SK-N-SH (cell line): ENCODE measurements around the gene CELSR1. TPM values are rescaled to one million over a fixed set of nuclear protein-coding genes. Genes with fewer than 3 reads are reported as not detected.

ENCODE experiments used
- CTCF ChIA-PET: fragments of 300-600, 350-600 bp; formaldehyde crosslinking; extraction: SDS; loops from one replicate; lab custom pipeline; 2021; lab: Yijun Ruan, JAX
- POLR2A ChIA-PET: fragments of 350-600 bp; sonication (Branson Sonifier 250); formaldehyde crosslinking; extraction: SDS; loops from one replicate; lab custom pipeline; 2020; ENCODE audit warnings: antibody characterized with exemption, inconsistent platforms; lab: Yijun Ruan, JAX
- DNase-seq: peaks from one replicate; pipeline ENCODE4 v3.0.0; 2012
- H2AFZ ChIP-seq: fragments of 200-600 bp; sonication (generic); 2 replicates; pipeline ENCODE4 v1.8.1; 2016; ENCODE audit warnings: antibody characterized with exemption, mild to moderate bottlenecking, low read depth
- H3F3A ChIP-seq: fragments of 200-600 bp; sonication (generic); replicated peaks from 2 replicates; pipeline ENCODE3; 2016; ENCODE audit warnings: antibody characterized with exemption, mild to moderate bottlenecking; ENCODE audit not compliant: insufficient read depth
- H3K27ac ChIP-seq, 2 experiments: fragments of 200-500 bp in 1 of 2; fragments of 200-600 bp in 1 of 2; sonication (Bioruptor generic) in 1 of 2; sonication (generic), shearing (Covaris generic) in 1 of 2; 2 replicates each; pipeline versions ENCODE4 v1.5.1 to v1.6.1; 2014 to 2016; ENCODE audit warnings: low read depth in 2 of 2, inconsistent platforms in 1 of 2, low read length in 1 of 2, mild to moderate bottlenecking in 1 of 2, mixed read lengths in 1 of 2
- H3K27me3 ChIP-seq: fragments of 200-600 bp; sonication (generic), shearing (Covaris generic); 2 replicates; pipeline ENCODE4 v1.6.1; 2016; ENCODE audit warnings: mixed run types; ENCODE audit not compliant: insufficient read depth
- H3K36me3 ChIP-seq, 2 experiments: fragments of 200-500 bp in 1 of 2; fragments of 200-600 bp in 1 of 2; sonication (Bioruptor generic) in 1 of 2; sonication (generic) in 1 of 2; replicated peaks in 1 of 2; 2 replicates each; pipeline versions ENCODE3 to v1.5.1; 2014 to 2016; ENCODE audit warnings: low read length in 1 of 2, mild to moderate bottlenecking in 1 of 2; ENCODE audit not compliant: insufficient read depth in 2 of 2, control insufficient read depth in 1 of 2
- H3K4me1 ChIP-seq, 2 experiments: fragments of 200-500 bp in 1 of 2; fragments of 200-600 bp in 1 of 2; sonication (Bioruptor generic) in 1 of 2; sonication (generic), shearing (Covaris generic) in 1 of 2; 2 replicates each; pipeline versions ENCODE4 v1.5.1 to v1.6.1; 2014 to 2016; ENCODE audit warnings: low read depth in 1 of 2, low read length in 1 of 2, mixed run types in 1 of 2; ENCODE audit not compliant: insufficient read depth in 2 of 2, control insufficient read depth in 1 of 2
- H3K4me2 ChIP-seq: fragments of 200-600 bp; sonication (generic), shearing (Covaris generic); 2 replicates; pipeline ENCODE4 v1.6.1; 2017; ENCODE audit warnings: mixed run types
- H3K4me3 ChIP-seq, 2 experiments: fragments of 200-500 bp in 1 of 2; fragments of 200-600 bp in 1 of 2; sonication (Bioruptor generic) in 1 of 2; sonication (generic), shearing (Covaris generic) in 1 of 2; 2 replicates each; pipeline versions ENCODE4 v1.5.1 to v1.8.1; 2014 to 2016; ENCODE audit warnings: low read depth in 2 of 2, inconsistent platforms in 1 of 2, low read length in 1 of 2, mild to moderate bottlenecking in 1 of 2, mixed read lengths in 1 of 2, moderate library complexity in 1 of 2
- H3K79me2 ChIP-seq: fragments of 200-600 bp; sonication (generic); 2 replicates; pipeline ENCODE4 v1.8.1; 2017; ENCODE audit warnings: mild to moderate bottlenecking; ENCODE audit not compliant: insufficient read depth
- H3K9ac ChIP-seq: fragments of 200-600 bp; sonication (generic); 2 replicates; pipeline ENCODE4 v1.6.1; 2017; ENCODE audit warnings: mixed run types
- H3K9me2 ChIP-seq: fragments of 200-600 bp; sonication (generic); 2 replicates; pipeline ENCODE4 v1.6.1; 2017; ENCODE audit warnings: mixed run types
- H3K9me3 ChIP-seq: fragments of 200-600 bp; sonication (generic); 2 replicates; pipeline ENCODE4 v1.6.1; 2017; ENCODE audit warnings: mixed run types, mild to moderate bottlenecking, moderate library complexity
- H4K20me1 ChIP-seq: fragments of 200-600 bp; sonication (generic); 2 replicates; pipeline ENCODE4 v1.6.1; 2017; ENCODE audit warnings: mild to moderate bottlenecking, mixed run types; ENCODE audit not compliant: insufficient read depth
- CHD2 ChIP-seq: fragments of 150-350 bp; IDR thresholded peaks from 2 replicates; pipeline ENCODE4 v1.6.1; 2018; ENCODE audit warnings: low read length; ENCODE audit not compliant: partially characterized antibody
- FOSL2 ChIP-seq: IDR thresholded peaks from 2 replicates; pipeline ENCODE4 v1.4.0; 2012; ENCODE audit warnings: low read depth, mild to moderate bottlenecking, moderate library complexity, borderline replicate concordance
- GATA2 ChIP-seq: sonication (generic); formaldehyde crosslinking; IDR thresholded peaks from 2 replicates; pipeline ENCODE4 v1.5.0; 2020; ENCODE audit warnings: mild to moderate bottlenecking, missing genetic modification reagents
- NFIC ChIP-seq: IDR thresholded peaks from 2 replicates; pipeline ENCODE4 v1.4.0; 2012; ENCODE audit warnings: borderline replicate concordance
- NRF1 ChIP-seq: IDR thresholded peaks from 2 replicates; pipeline ENCODE4 v1.6.1; 2012; ENCODE audit warnings: low read depth, mild to moderate bottlenecking, low read length
- PBX3 ChIP-seq: IDR thresholded peaks from 2 replicates; pipeline ENCODE4; 2012
- RAD21 ChIP-seq: IDR thresholded peaks from 2 replicates; pipeline ENCODE4 v1.6.1; 2012; ENCODE audit warnings: mild to moderate bottlenecking, low read length
- TAF1 ChIP-seq: IDR thresholded peaks from 2 replicates; pipeline ENCODE4 v1.6.1; 2012; ENCODE audit warnings: low read depth, mild to moderate bottlenecking, low read length, moderate library complexity, borderline replicate concordance
- TCF12 ChIP-seq: IDR thresholded peaks from 2 replicates; pipeline ENCODE4 v1.4.0; 2012
- YY1 ChIP-seq: IDR thresholded peaks from 2 replicates; pipeline ENCODE4 v1.4.0; 2012; ENCODE audit warnings: low read depth, mild to moderate bottlenecking
- ZBTB33 ChIP-seq: IDR thresholded peaks from 2 replicates; pipeline ENCODE4 v1.4.0; 2012; ENCODE audit warnings: low read depth, borderline replicate concordance
- WGBS: methylation state at CpG from one replicate; pipeline ENCODE4 v1.1.6; 2017; ENCODE audit warnings: low lambda C conversion rate; 5-methylcytosine and 5-hydroxymethylcytosine counted together
- polyA plus RNA-seq, 3 experiments: library from polyadenylated mRNA; depleted of rRNA; stranded (reverse); fragments of >200 nt; gene quantifications; 2 replicates each; pipeline ENCODE4 v1.2.3, GENCODE V29; 2012

CELSR1 gene
- polyA plus RNA-seq, 1 of the 3 experiments (the other 2 are of a cell fraction), result 5.0 TPM

GRCh38 chr22:46547179-46547882, 9.9 kb upstream of the CELSR1 start (continued):
- no peak for TF ChIP-seq YY1
- no peak for TF ChIP-seq ZBTB33
- TF ChIP-seq NRF1, result no peak
- TF ChIP-seq CHD2, result no peak
- no peak for TF ChIP-seq RAD21
- no peak for TF ChIP-seq TAF1
- TF ChIP-seq PBX3, result peak; percentile 82
- peak; percentile 65; the same call in 1 of the 2 replicates for TF ChIP-seq FOSL2

GRCh38 chr22:46546466-46547178, 9.2 kb upstream of the CELSR1 start:
- Histone ChIP-seq H3K27ac (peak overlapping the region; percentile 76 to 79), H3K9me3 (no peaks in the 10 kb centered on the region), H4K20me1 (no peaks in the 10 kb centered on the region), H2AFZ (peak overlapping the region; percentile 76; the same call in 1 of the 2 replicates), H3K4me3 (no peak overlapping the region), H3K27me3 (no peaks in the 10 kb centered on the region), H3K9me2 (no peaks in the 10 kb centered on the region), H3K36me3 (no peaks in the 10 kb centered on the region), H3K9ac (peak overlapping the region; percentile 51; the same call in 1 of the 2 replicates), H3K79me2 (no peaks in the 10 kb centered on the region), H3K4me1 (peaks cover 18 to 28% of the 10 kb centered on the region in 2 experiments; a peak in 3 of 4 replicates), H3F3A (peaks cover 25% of the 10 kb centered on the region), H3K4me2 (peak overlapping the region; percentile 67)
- DNase-seq, result no peak
- POLR2A ChIA-PET, result no interaction called here
- 78% methylated on average over 13 of the region's 14 CpGs for WGBS
- CTCF ChIA-PET, result interaction anchor here (1.0 to 2.5 kb wide), 5 partner anchors 8 to 232 kb away, joined by 3 to 12 read pairs (median 9); no protein-coding TSS in a partner anchor
- peak; percentile 37; the same call in 1 of the 2 replicates for TF ChIP-seq TCF12
- no peak for TF ChIP-seq TAF1
- TF ChIP-seq NFIC, result peak; percentile 79
- no peak for TF ChIP-seq GATA2
